ENCODE measurements around the gene CYP21A2.
"Not testable (repeated sequence)": the region's sequence is repeated elsewhere in the genome, so short reads cannot be mapped to it uniquely, and the experiment has no call there.

Gene CYP21A2

GRCh38 chr6:32039321-32040274 is 1.4 kb downstream of the CYP21A2 start:
- H3K36me3 ChIP-seq (ENCODE audit: control insufficient read depth, insufficient read depth, low read length); H3K9ac ChIP-seq (ENCODE audit: low read length); H3K27me3 ChIP-seq (ENCODE audit: control insufficient read depth, insufficient read depth, low read length); H3K4me1 ChIP-seq (ENCODE audit: control insufficient read depth, insufficient read depth, low read length); H3K27ac ChIP-seq (ENCODE audit: low read depth, low read length); H3K4me3 ChIP-seq (ENCODE audit: low read length): not testable (repeated sequence)

GRCh38 chr6:32040299-32041049 is 2.3 kb downstream of the CYP21A2 start:
- not testable (repeated sequence) for H3K9ac ChIP-seq (ENCODE audit: low read length); H3K4me3 ChIP-seq (ENCODE audit: low read length); H3K27ac ChIP-seq (ENCODE audit: low read depth, low read length); H3K27me3 ChIP-seq (ENCODE audit: control insufficient read depth, insufficient read depth, low read length); H3K36me3 ChIP-seq (ENCODE audit: control insufficient read depth, insufficient read depth, low read length); H3K4me1 ChIP-seq (ENCODE audit: control insufficient read depth, insufficient read depth, low read length)

GRCh38 chr6:32041050-32041321 is 2.8 kb downstream of the CYP21A2 start:
- not testable (repeated sequence) for H3K4me1 ChIP-seq (ENCODE audit: control insufficient read depth, insufficient read depth, low read length); H3K27me3 ChIP-seq (ENCODE audit: control insufficient read depth, insufficient read depth, low read length); H3K27ac ChIP-seq (ENCODE audit: low read depth, low read length); H3K36me3 ChIP-seq (ENCODE audit: control insufficient read depth, insufficient read depth, low read length); H3K9ac ChIP-seq (ENCODE audit: low read length); H3K4me3 ChIP-seq (ENCODE audit: low read length)

GRCh38 chr6:32041385-32041784 is 3.2 kb downstream of the CYP21A2 start:
- not testable (repeated sequence) for H3K27me3 ChIP-seq (ENCODE audit: control insufficient read depth, insufficient read depth, low read length); H3K4me3 ChIP-seq (ENCODE audit: low read length); H3K9ac ChIP-seq (ENCODE audit: low read length); H3K4me1 ChIP-seq (ENCODE audit: control insufficient read depth, insufficient read depth, low read length); H3K36me3 ChIP-seq (ENCODE audit: control insufficient read depth, insufficient read depth, low read length); H3K27ac ChIP-seq (ENCODE audit: low read depth, low read length)

- not testable (repeated sequence) for H3K27me3 ChIP-seq (ENCODE audit: control insufficient read depth, insufficient read depth, low read length); H3K4me1 ChIP-seq (ENCODE audit: control insufficient read depth, insufficient read depth, low read length); H3K27ac ChIP-seq (ENCODE audit: low read depth, low read length); H3K9ac ChIP-seq (ENCODE audit: low read length); H3K36me3 ChIP-seq (ENCODE audit: control insufficient read depth, insufficient read depth, low read length); H3K4me3 ChIP-seq (ENCODE audit: low read length)
Observed at GRCh38 chr6:32042276-32042675, 4.1 kb downstream of the CYP21A2 start.

- not testable (repeated sequence) for H3K9ac ChIP-seq (ENCODE audit: low read length); H3K4me3 ChIP-seq (ENCODE audit: low read length); H3K36me3 ChIP-seq (ENCODE audit: control insufficient read depth, insufficient read depth, low read length); H3K27me3 ChIP-seq (ENCODE audit: control insufficient read depth, insufficient read depth, low read length); H3K4me1 ChIP-seq (ENCODE audit: control insufficient read depth, insufficient read depth, low read length); H3K27ac ChIP-seq (ENCODE audit: low read depth, low read length)
Observed at GRCh38 chr6:32043589-32044380, 5.6 kb downstream of the CYP21A2 start.

- not testable (repeated sequence) for H3K4me3 ChIP-seq (ENCODE audit: low read length); H3K4me1 ChIP-seq (ENCODE audit: control insufficient read depth, insufficient read depth, low read length); H3K27ac ChIP-seq (ENCODE audit: low read depth, low read length); H3K27me3 ChIP-seq (ENCODE audit: control insufficient read depth, insufficient read depth, low read length); H3K9ac ChIP-seq (ENCODE audit: low read length); H3K36me3 ChIP-seq (ENCODE audit: control insufficient read depth, insufficient read depth, low read length)
Observed at GRCh38 chr6:32044916-32045315, 6.7 kb downstream of the CYP21A2 start.

- Histone ChIP-seq H3K36me3 (ENCODE audit: control insufficient read depth, insufficient read depth, low read length) (no peaks in the 10 kb centered on the region), H3K27ac (ENCODE audit: low read depth, low read length) (peak overlapping the region; percentile 63), H3K4me3 (ENCODE audit: low read length) (no peak overlapping the region), H3K4me1 (ENCODE audit: control insufficient read depth, insufficient read depth, low read length) (no peaks in the 10 kb centered on the region), H3K27me3 (ENCODE audit: control insufficient read depth, insufficient read depth, low read length) (no peaks in the 10 kb centered on the region), H3K9ac (ENCODE audit: low read length) (no peak overlapping the region)
Observed at GRCh38 chr6:32045811-32046449, 7.7 kb downstream of the CYP21A2 start.

- peak overlapping the region; percentile 63 for H3K27ac ChIP-seq (ENCODE audit: low read depth, low read length)
- H3K27me3 ChIP-seq (ENCODE audit: control insufficient read depth, insufficient read depth, low read length) = no peaks in the 10 kb centered on the region
- no peak overlapping the region for H3K4me3 ChIP-seq (ENCODE audit: low read length)
- H3K9ac ChIP-seq (ENCODE audit: low read length) = no peak overlapping the region
- H3K4me1 ChIP-seq (ENCODE audit: control insufficient read depth, insufficient read depth, low read length) = no peaks in the 10 kb centered on the region
- H3K36me3 ChIP-seq (ENCODE audit: control insufficient read depth, insufficient read depth, low read length) = no peaks in the 10 kb centered on the region
Observed at GRCh38 chr6:32046450-32047083, 8.4 kb downstream of the CYP21A2 start.

GRCh38 chr6:32047084-32047478 is 8.9 kb downstream of the CYP21A2 start:
- no peaks in the 10 kb centered on the region for H3K27me3 ChIP-seq (ENCODE audit: control insufficient read depth, insufficient read depth, low read length)
- H3K9ac ChIP-seq (ENCODE audit: low read length) = no peak overlapping the region
- H3K4me3 ChIP-seq (ENCODE audit: low read length) = no peak overlapping the region
- peak overlapping the region; percentile 63 for H3K27ac ChIP-seq (ENCODE audit: low read depth, low read length)
- H3K36me3 ChIP-seq (ENCODE audit: control insufficient read depth, insufficient read depth, low read length) = no peaks in the 10 kb centered on the region
- no peaks in the 10 kb centered on the region for H3K4me1 ChIP-seq (ENCODE audit: control insufficient read depth, insufficient read depth, low read length)

GRCh38 chr6:32047539-32047854 is 9.3 kb downstream of the CYP21A2 start:
- Histone ChIP-seq H3K4me1 (ENCODE audit: control insufficient read depth, insufficient read depth, low read length) (no peaks in the 10 kb centered on the region), H3K27me3 (ENCODE audit: control insufficient read depth, insufficient read depth, low read length) (no peaks in the 10 kb centered on the region), H3K9ac (ENCODE audit: low read length) (no peak overlapping the region), H3K36me3 (ENCODE audit: control insufficient read depth, insufficient read depth, low read length) (no peaks in the 10 kb centered on the region), H3K4me3 (ENCODE audit: low read length) (no peak overlapping the region), H3K27ac (ENCODE audit: low read depth, low read length) (peak overlapping the region; percentile 7)

Data from rectal smooth muscle tissue (tissue), 1 donor.